Stimulated activated CD8-positive, alpha-beta memory T cell treated with anti-CD3 and anti-CD28 coated beads, Interleukin-12 subunit alpha, Interleukin-12 subunit beta, amount 100 ng/mL, for 4 hours (primary cell): Measurements from ENCODE around the gene ELMO1.

Experiments
- DNase-seq: peaks from one replicate; pipeline ENCODE4 v3.0.0-alpha.2; 2020; ENCODE audit warnings: low read depth

Gene ELMO1

GRCh38 chr7:37052705-37053104 is 396.0 kb downstream of the ELMO1 start:
- no peak for DNase-seq

- no peak for DNase-seq
Measured at GRCh38 chr7:37050801-37051200, 397.9 kb downstream of the ELMO1 start.

- DNase-seq = no peak
Measured at GRCh38 chr7:37048674-37049073, 400.0 kb downstream of the ELMO1 start.

GRCh38 chr7:37047260-37047659 is 401.4 kb downstream of the ELMO1 start:
- DNase-seq = no peak

- DNase-seq = no peak
Measured at GRCh38 chr7:37046531-37047079, 402.1 kb downstream of the ELMO1 start.

- no peak for DNase-seq
Measured at GRCh38 chr7:37045681-37046179, 402.9 kb downstream of the ELMO1 start.

- no peak for DNase-seq
Measured at GRCh38 chr7:37041461-37041860, 407.2 kb downstream of the ELMO1 start.

- DNase-seq = no peak
Measured at GRCh38 chr7:37040330-37040729, 408.3 kb downstream of the ELMO1 start.

- no peak for DNase-seq
Measured at GRCh38 chr7:37039131-37039749, 409.4 kb downstream of the ELMO1 start.

GRCh38 chr7:37038706-37039105 is 410.0 kb downstream of the ELMO1 start:
- DNase-seq = no peak

- DNase-seq = no peak
Measured at GRCh38 chr7:37037286-37037685, 411.4 kb downstream of the ELMO1 start.

- DNase-seq = no peak
Measured at GRCh38 chr7:37035631-37036030, 413.0 kb downstream of the ELMO1 start.

GRCh38 chr7:37033141-37033540 is 415.5 kb downstream of the ELMO1 start:
- DNase-seq = no peak

- no peak for DNase-seq
Measured at GRCh38 chr7:37032258-37032601, 416.4 kb downstream of the ELMO1 start.

GRCh38 chr7:37031571-37032257 is 416.9 kb downstream of the ELMO1 start:
- peak; percentile 9 for DNase-seq

- DNase-seq = no peak
Measured at GRCh38 chr7:37028909-37029440, 419.7 kb downstream of the ELMO1 start.

GRCh38 chr7:37027557-37028341 is 420.9 kb downstream of the ELMO1 start:
- DNase-seq = no peak

- DNase-seq = no peak
Measured at GRCh38 chr7:37027104-37027503, 421.6 kb downstream of the ELMO1 start.

GRCh38 chr7:37018954-37019353 is 429.7 kb downstream of the ELMO1 start:
- DNase-seq = no peak

GRCh38 chr7:37016064-37016878 is 432.4 kb downstream of the ELMO1 start:
- DNase-seq = no peak

- no peak for DNase-seq
Measured at GRCh38 chr7:37015353-37016034, 433.2 kb downstream of the ELMO1 start.
